ENCODE data around the gene LDB2.

The LDB2 gene

GRCh38 chr4:16597845-16598596, 300.4 kb downstream of the LDB2 start:
- Histone ChIP-seq H3K9me3 (ENCODE audit: low read depth, low read length) (no peaks in the 10 kb centered on the region), H3K36me3 (ENCODE audit: insufficient read depth, low read length) (no peaks in the 10 kb centered on the region), H3K9ac (ENCODE audit: insufficient read length) (no peak overlapping the region), H3K27ac (peak overlapping the region; percentile 70; the same call in 1 of the 2 replicates), H3K4me3 (no peak overlapping the region)
- no peak for DNase-seq (ENCODE audit: low read depth, low spot score)
- TF ChIP-seq EZH2 (IDR thresholded peaks at IDR 0.05) (no peak), POLR2AphosphoS5 (IDR thresholded peaks at IDR 0.05; ENCODE audit: borderline replicate concordance, low read depth, low read length) (no peak), FOXP2 (optimal IDR thresholded peaks at IDR 0.05; ENCODE audit: control extremely low read depth, extremely low read length, insufficient read depth) (no peak)

DNA sequence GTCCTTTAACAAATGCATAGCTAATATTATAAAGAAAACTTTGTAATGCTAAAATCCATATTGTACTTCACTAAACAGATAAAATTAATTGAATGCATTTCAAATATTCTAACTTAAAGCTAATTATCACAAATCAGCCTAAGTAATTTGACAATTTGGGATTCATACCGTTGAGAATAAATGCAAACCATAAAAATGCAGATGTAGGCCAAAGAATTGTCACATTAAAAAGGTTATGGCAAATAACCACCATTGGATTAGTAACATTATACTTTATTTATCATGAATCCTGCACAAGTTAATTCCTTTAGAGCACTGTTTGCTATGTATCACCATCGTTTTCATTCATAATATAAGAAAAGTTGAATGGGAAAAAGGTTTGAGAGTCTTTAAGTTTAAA, 301.0 kb downstream of the LDB2 start:
- no peak overlapping the region for H3K4me3 ChIP-seq
- TF ChIP-seq POLR2AphosphoS5 (IDR thresholded peaks at IDR 0.05; ENCODE audit: borderline replicate concordance, low read depth, low read length) (no peak), FOXP2 (optimal IDR thresholded peaks at IDR 0.05; ENCODE audit: control extremely low read depth, extremely low read length, insufficient read depth) (no peak), EZH2 (IDR thresholded peaks at IDR 0.05) (no peak)
- H3K36me3 ChIP-seq (ENCODE audit: insufficient read depth, low read length) = no peaks in the 10 kb centered on the region
- no peak overlapping the region for H3K9ac ChIP-seq (ENCODE audit: insufficient read length)
- H3K27ac ChIP-seq = no peak overlapping the region
- DNase-seq (ENCODE audit: low read depth, low spot score) = no peak
- no peaks in the 10 kb centered on the region for H3K9me3 ChIP-seq (ENCODE audit: low read depth, low read length)

DNA sequence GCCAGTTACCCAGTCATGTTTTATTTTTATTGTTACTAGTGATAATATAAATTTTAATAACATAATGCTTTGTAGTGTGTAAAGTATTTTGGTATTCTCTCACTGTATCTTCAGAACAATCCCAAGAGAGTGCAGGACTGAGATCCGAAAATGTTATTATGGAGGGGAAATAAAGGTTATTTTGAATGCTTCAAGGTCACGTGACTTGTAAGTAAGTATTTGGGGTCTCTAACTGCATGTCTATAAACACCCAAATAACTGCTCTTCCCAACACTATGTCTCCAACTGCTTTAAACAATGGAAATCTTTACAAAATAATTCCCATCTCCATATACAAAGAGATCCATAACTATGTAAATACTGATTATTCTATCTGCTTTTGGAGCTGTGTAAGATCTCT, 302.2 kb downstream of the LDB2 start:
- TF ChIP-seq FOXP2 (optimal IDR thresholded peaks at IDR 0.05; ENCODE audit: control extremely low read depth, extremely low read length, insufficient read depth) = no peak
- TF ChIP-seq EZH2 (IDR thresholded peaks at IDR 0.05) = no peak
- no peak for TF ChIP-seq POLR2AphosphoS5 (IDR thresholded peaks at IDR 0.05; ENCODE audit: borderline replicate concordance, low read depth, low read length)
- no peaks in the 10 kb centered on the region for H3K9me3 ChIP-seq (ENCODE audit: low read depth, low read length)
- no peak overlapping the region for H3K9ac ChIP-seq (ENCODE audit: insufficient read length)
- H3K4me3 ChIP-seq = no peak overlapping the region
- no peak for DNase-seq (ENCODE audit: low read depth, low spot score)
- no peak overlapping the region for H3K27ac ChIP-seq
- H3K36me3 ChIP-seq (ENCODE audit: insufficient read depth, low read length) = no peaks in the 10 kb centered on the region

GRCh38 chr4:16594128-16594527, 304.3 kb downstream of the LDB2 start:
- DNase-seq (ENCODE audit: low read depth, low spot score) = no peak
- no peak for TF ChIP-seq EZH2 (IDR thresholded peaks at IDR 0.05)
- no peak for TF ChIP-seq POLR2AphosphoS5 (IDR thresholded peaks at IDR 0.05; ENCODE audit: borderline replicate concordance, low read depth, low read length)
- no peak for TF ChIP-seq FOXP2 (optimal IDR thresholded peaks at IDR 0.05; ENCODE audit: control extremely low read depth, extremely low read length, insufficient read depth)

DNA sequence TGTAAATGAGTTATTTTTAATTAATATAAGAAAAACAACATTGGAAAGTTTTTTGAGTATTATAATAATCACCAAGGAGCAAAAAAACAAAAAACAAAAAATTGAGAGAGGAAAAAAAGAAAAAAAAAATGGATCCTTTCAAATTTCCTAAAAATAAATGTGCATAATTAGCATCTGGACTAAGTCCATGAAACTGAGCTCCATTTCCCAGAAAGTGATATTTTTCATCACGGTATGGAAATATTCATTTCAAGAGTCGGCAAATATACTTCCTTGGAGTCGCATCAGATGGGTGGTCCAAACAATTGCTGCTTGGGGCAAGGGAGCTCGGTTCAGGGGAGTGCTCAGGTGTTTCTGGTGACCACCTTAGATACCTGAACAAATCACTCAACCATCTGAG, 305.1 kb downstream of the LDB2 start:
- Histone ChIP-seq H3K9ac (ENCODE audit: insufficient read length) (no peak overlapping the region), H3K4me3 (no peak overlapping the region), H3K27ac (no peak overlapping the region), H3K9me3 (ENCODE audit: low read depth, low read length) (no peaks in the 10 kb centered on the region), H3K36me3 (ENCODE audit: insufficient read depth, low read length) (no peaks in the 10 kb centered on the region)
- no peak for DNase-seq (ENCODE audit: low read depth, low spot score)
- no peak for TF ChIP-seq POLR2AphosphoS5 (IDR thresholded peaks at IDR 0.05; ENCODE audit: borderline replicate concordance, low read depth, low read length)
- no peak for TF ChIP-seq EZH2 (IDR thresholded peaks at IDR 0.05)
- TF ChIP-seq FOXP2 (optimal IDR thresholded peaks at IDR 0.05; ENCODE audit: control extremely low read depth, extremely low read length, insufficient read depth) = no peak

More at GRCh38 chr4:16594128-16594527, 304.3 kb downstream of the LDB2 start:
- no peak overlapping the region for H3K27ac ChIP-seq
- H3K9ac ChIP-seq (ENCODE audit: insufficient read length) = no peak overlapping the region
- no peak overlapping the region for H3K4me3 ChIP-seq
- no peaks in the 10 kb centered on the region for H3K9me3 ChIP-seq (ENCODE audit: low read depth, low read length)
- H3K36me3 ChIP-seq (ENCODE audit: insufficient read depth, low read length) = no peaks in the 10 kb centered on the region

GRCh38 chr4:16591272-16591826, 307.1 kb downstream of the LDB2 start:
- DNase-seq (ENCODE audit: low read depth, low spot score) = no peak
- Histone ChIP-seq H3K27ac (no peak overlapping the region), H3K36me3 (ENCODE audit: insufficient read depth, low read length) (peaks cover 6% of the 10 kb centered on the region; the same call in 1 of the 2 replicates), H3K9me3 (ENCODE audit: low read depth, low read length) (no peaks in the 10 kb centered on the region), H3K4me3 (no peak overlapping the region), H3K9ac (ENCODE audit: insufficient read length) (no peak overlapping the region)
- no peak for TF ChIP-seq FOXP2 (optimal IDR thresholded peaks at IDR 0.05; ENCODE audit: control extremely low read depth, extremely low read length, insufficient read depth)
- TF ChIP-seq POLR2AphosphoS5 (IDR thresholded peaks at IDR 0.05; ENCODE audit: borderline replicate concordance, low read depth, low read length) = no peak

- no peak for DNase-seq (ENCODE audit: low read depth, low spot score)
- Histone ChIP-seq H3K9me3 (ENCODE audit: low read depth, low read length) (no peaks in the 10 kb centered on the region), H3K9ac (ENCODE audit: insufficient read length) (no peak overlapping the region), H3K27ac (no peak overlapping the region), H3K36me3 (ENCODE audit: insufficient read depth, low read length) (peaks cover 6% of the 10 kb centered on the region; the same call in 1 of the 2 replicates), H3K4me3 (no peak overlapping the region)
- TF ChIP-seq POLR2AphosphoS5 (IDR thresholded peaks at IDR 0.05; ENCODE audit: borderline replicate concordance, low read depth, low read length) = no peak
- no peak for TF ChIP-seq EZH2 (IDR thresholded peaks at IDR 0.05)
- TF ChIP-seq FOXP2 (optimal IDR thresholded peaks at IDR 0.05; ENCODE audit: control extremely low read depth, extremely low read length, insufficient read depth) = no peak
Measured at GRCh38 chr4:16590797-16591196, 307.6 kb downstream of the LDB2 start.

GRCh38 chr4:16588651-16589050, 309.8 kb downstream of the LDB2 start:
- Histone ChIP-seq H3K9me3 (ENCODE audit: low read depth, low read length) (no peaks in the 10 kb centered on the region), H3K9ac (ENCODE audit: insufficient read length) (no peak overlapping the region), H3K36me3 (ENCODE audit: insufficient read depth, low read length) (peaks cover 6% of the 10 kb centered on the region; the same call in 1 of the 2 replicates), H3K27ac (peak overlapping the region; percentile 50; the same call in 1 of the 2 replicates), H3K4me3 (no peak overlapping the region)
- no peak for DNase-seq (ENCODE audit: low read depth, low spot score)
- TF ChIP-seq FOXP2 (optimal IDR thresholded peaks at IDR 0.05; ENCODE audit: control extremely low read depth, extremely low read length, insufficient read depth) = no peak
- no peak for TF ChIP-seq POLR2AphosphoS5 (IDR thresholded peaks at IDR 0.05; ENCODE audit: borderline replicate concordance, low read depth, low read length)
- no peak for TF ChIP-seq EZH2 (IDR thresholded peaks at IDR 0.05)
